HG03108 (cell line): ENCODE data around the gene PILRB.
"Not testable (repeated sequence)": the region's sequence is repeated elsewhere in the genome, so short reads cannot be mapped to it uniquely, and the experiment has no call there.

ENCODE experiments used
- ATAC-seq: cut with Tn5 transposase; IDR thresholded peaks from one replicate; pipeline ENCODE4 v1.9.1; 2021; ENCODE audit warnings: moderate library complexity; ENCODE audit not compliant: unreplicated experiment

The PILRB gene

GRCh38 chr7:100373870-100374598 is 16.1 kb downstream of the PILRB start:
- ATAC-seq: not testable (repeated sequence)

GRCh38 chr7:100374601-100375000 is 16.7 kb downstream of the PILRB start:
- ATAC-seq: no peak

GRCh38 chr7:100376066-100376465 is 18.1 kb downstream of the PILRB start:
- no peak for ATAC-seq

GRCh38 chr7:100378114-100378755 is 20.3 kb downstream of the PILRB start:
- ATAC-seq: no peak

GRCh38 chr7:100380196-100380595 is 22.3 kb downstream of the PILRB start:
- no peak for ATAC-seq

GRCh38 chr7:100381531-100382233 is 23.8 kb downstream of the PILRB start:
- not testable (repeated sequence) for ATAC-seq

GRCh38 chr7:100382234-100382853 is 24.4 kb downstream of the PILRB start:
- ATAC-seq: not testable (repeated sequence)

GRCh38 chr7:100384628-100385294 is 26.8 kb downstream of the PILRB start:
- ATAC-seq: no peak

GRCh38 chr7:100386940-100387339 is 29.0 kb downstream of the PILRB start:
- ATAC-seq: no peak

- no peak for ATAC-seq
Observed at GRCh38 chr7:100387695-100388094, 29.8 kb downstream of the PILRB start.

- no peak for ATAC-seq
Observed at GRCh38 chr7:100389437-100390088, 31.6 kb downstream of the PILRB start.

- no peak for ATAC-seq
Observed at GRCh38 chr7:100390286-100391009, 32.5 kb downstream of the PILRB start.

GRCh38 chr7:100393233-100393905 is 35.5 kb downstream of the PILRB start:
- ATAC-seq: no peak

- no peak for ATAC-seq
Observed at GRCh38 chr7:100394077-100394476, 36.2 kb downstream of the PILRB start.

GRCh38 chr7:100396421-100396982 is 38.6 kb downstream of the PILRB start:
- ATAC-seq: peak; percentile 84

- ATAC-seq: no peak
Observed at GRCh38 chr7:100397315-100398081, 39.6 kb downstream of the PILRB start.

GRCh38 chr7:100398239-100398638 is 40.3 kb downstream of the PILRB start:
- ATAC-seq: no peak

GRCh38 chr7:100400041-100400440 is 42.1 kb downstream of the PILRB start:
- no peak for ATAC-seq
